Neuron (in vitro differentiated cells): ENCODE data around the gene CLPSL1.

Experiments
- H2AFZ ChIP-seq: one replicate; pipeline ENCODE4 v1.6.1; 2013; ENCODE audit warnings: low read depth, mild to moderate bottlenecking, inconsistent platforms, low read length, moderate library complexity
- H3K27me3 ChIP-seq: one replicate; pipeline ENCODE4 v1.6.1; 2013; ENCODE audit warnings: low read length; ENCODE audit not compliant: insufficient read depth
- H3K36me3 ChIP-seq: one replicate; pipeline ENCODE4 v1.6.1; 2013; ENCODE audit warnings: low read length; ENCODE audit not compliant: insufficient read depth
- H3K4me1 ChIP-seq: one replicate; pipeline ENCODE4 v1.6.1; 2013; ENCODE audit warnings: low read length; ENCODE audit not compliant: insufficient read depth
- H3K4me3 ChIP-seq: 2 replicates; pipeline ENCODE4 v1.5.1; 2013; ENCODE audit warnings: mild to moderate bottlenecking, low read length, moderate library complexity
- H3K9me3 ChIP-seq: one replicate; pipeline ENCODE4 v1.6.1; 2013; ENCODE audit warnings: low read length

CLPSL1 gene

GRCh38 chr6:35794536-35795452, 14.0 kb downstream of the CLPSL1 start:
- no peak overlapping the region for H3K4me3 ChIP-seq

DNA sequence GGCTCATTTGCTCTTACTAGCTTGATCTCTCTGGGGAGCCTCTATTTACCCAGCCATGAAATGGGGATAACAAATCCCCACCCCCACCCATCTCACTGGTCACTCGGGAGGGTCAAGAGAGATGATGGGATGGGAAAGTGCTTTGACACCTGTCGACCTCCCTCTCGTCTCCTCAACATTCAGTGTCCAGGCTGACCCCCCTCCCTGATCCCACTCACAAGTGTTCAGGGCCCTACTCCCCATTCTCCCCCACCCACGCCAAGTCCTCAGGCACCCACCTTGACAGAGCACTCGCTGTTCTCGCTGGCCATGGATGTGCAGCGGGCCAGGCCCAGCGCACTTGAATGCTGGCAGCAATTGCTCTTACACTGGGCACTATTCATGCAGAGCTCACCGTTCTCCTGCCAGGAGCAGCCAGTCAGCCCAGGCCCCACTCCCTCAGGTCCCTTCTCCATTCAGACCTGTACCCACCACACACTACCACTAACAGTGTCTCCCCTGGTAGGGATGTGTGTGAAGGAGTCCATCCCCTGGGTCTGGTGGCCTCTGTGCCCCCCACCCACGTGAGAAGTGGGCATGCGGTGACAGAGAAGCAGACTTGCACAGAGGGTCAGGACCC, 14.7 kb downstream of the CLPSL1 start:
- no peaks in the 10 kb centered on the region for H3K36me3 ChIP-seq
- H3K4me1 ChIP-seq = no peaks in the 10 kb centered on the region
- no peaks in the 10 kb centered on the region for H3K9me3 ChIP-seq
- H2AFZ ChIP-seq = no peak overlapping the region
- H3K4me3 ChIP-seq = no peak overlapping the region
- peaks cover 6% of the 10 kb centered on the region for H3K27me3 ChIP-seq

More at GRCh38 chr6:35794536-35795452, 14.0 kb downstream of the CLPSL1 start:
- H3K9me3 ChIP-seq = no peaks in the 10 kb centered on the region
- no peak overlapping the region for H2AFZ ChIP-seq
- H3K4me1 ChIP-seq = no peaks in the 10 kb centered on the region
- peaks cover 6% of the 10 kb centered on the region for H3K27me3 ChIP-seq
- H3K36me3 ChIP-seq = no peaks in the 10 kb centered on the region

- no peak overlapping the region for H2AFZ ChIP-seq
- H3K36me3 ChIP-seq = no peaks in the 10 kb centered on the region
- no peaks in the 10 kb centered on the region for H3K9me3 ChIP-seq
- H3K4me1 ChIP-seq = no peaks in the 10 kb centered on the region
- no peak overlapping the region for H3K4me3 ChIP-seq
- H3K27me3 ChIP-seq = peaks cover 6% of the 10 kb centered on the region
Observed at GRCh38 chr6:35796236-35796635, 15.4 kb downstream of the CLPSL1 start.

GRCh38 chr6:35797837-35798526, 17.2 kb downstream of the CLPSL1 start:
- no peaks in the 10 kb centered on the region for H3K9me3 ChIP-seq
- H3K27me3 ChIP-seq = peaks cover 6% of the 10 kb centered on the region
- H2AFZ ChIP-seq = no peak overlapping the region
- H3K4me1 ChIP-seq = no peaks in the 10 kb centered on the region
- no peaks in the 10 kb centered on the region for H3K36me3 ChIP-seq
- no peak overlapping the region for H3K4me3 ChIP-seq

- no peak overlapping the region for H3K4me3 ChIP-seq
- H3K36me3 ChIP-seq = no peaks in the 10 kb centered on the region
- H3K9me3 ChIP-seq = no peaks in the 10 kb centered on the region
- no peaks in the 10 kb centered on the region for H3K4me1 ChIP-seq
- no peak overlapping the region for H2AFZ ChIP-seq
- H3K27me3 ChIP-seq = peaks cover 6% of the 10 kb centered on the region
Observed at GRCh38 chr6:35798706-35799105, 17.9 kb downstream of the CLPSL1 start.

DNA sequence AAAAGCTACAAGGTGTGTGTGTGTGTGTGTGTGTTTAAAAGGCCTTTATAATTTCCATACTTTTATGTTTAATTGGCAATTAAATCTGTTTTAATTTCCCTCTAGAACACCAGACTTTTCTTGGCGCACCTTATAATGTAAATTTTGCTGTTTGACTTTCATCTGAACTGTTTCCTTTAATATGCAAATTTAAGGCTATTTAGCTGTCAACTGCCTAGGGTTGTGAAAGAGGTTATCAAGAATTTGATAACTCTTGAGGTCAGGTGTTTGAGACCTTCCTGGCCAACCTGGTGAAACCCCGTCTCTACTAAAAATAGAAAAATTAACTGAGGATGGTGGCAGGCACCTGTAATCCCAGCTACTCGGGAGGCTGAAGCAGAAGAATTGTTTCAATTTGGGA, 20.3 kb downstream of the CLPSL1 start:
- H3K36me3 ChIP-seq = no peaks in the 10 kb centered on the region
- peaks cover 6% of the 10 kb centered on the region for H3K27me3 ChIP-seq
- H2AFZ ChIP-seq = no peak overlapping the region
- no peaks in the 10 kb centered on the region for H3K9me3 ChIP-seq
- peaks cover 2% of the 10 kb centered on the region for H3K4me1 ChIP-seq
- no peak overlapping the region for H3K4me3 ChIP-seq

- Histone ChIP-seq H3K27me3 (no peaks in the 10 kb centered on the region), H2AFZ (no peak within 1 kb of the TSS), H3K9me3 (no peaks in the 10 kb centered on the region), H3K36me3 (no peaks in the 10 kb centered on the region), H3K4me3 (peak within 1 kb of the TSS; percentile 41), H3K4me1 (peaks cover 2% of the 10 kb centered on the region)
Observed at GRCh38 chr6:35804996-35805736, 24.3 kb downstream of the CLPSL1 start, which contains the start of gene LHFPL5. LHFPL5 (plus strand) TSS chr6:35805352; CDS start chr6:35805671, 319 bp downstream.

- Histone ChIP-seq H3K36me3 (no peaks in the 10 kb centered on the region), H3K4me1 (peaks cover 2% of the 10 kb centered on the region), H3K27me3 (no peaks in the 10 kb centered on the region), H3K4me3 (no peak overlapping the region), H2AFZ (no peak overlapping the region), H3K9me3 (no peaks in the 10 kb centered on the region)
Observed at GRCh38 chr6:35808688-35809087, 27.9 kb downstream of the CLPSL1 start.

- Histone ChIP-seq H2AFZ (no peak overlapping the region), H3K4me1 (peaks cover under 1% of the 10 kb centered on the region), H3K9me3 (no peaks in the 10 kb centered on the region), H3K36me3 (no peaks in the 10 kb centered on the region), H3K4me3 (no peak overlapping the region), H3K27me3 (no peaks in the 10 kb centered on the region)
Observed at GRCh38 chr6:35809809-35810208, 29.0 kb downstream of the CLPSL1 start.

DNA sequence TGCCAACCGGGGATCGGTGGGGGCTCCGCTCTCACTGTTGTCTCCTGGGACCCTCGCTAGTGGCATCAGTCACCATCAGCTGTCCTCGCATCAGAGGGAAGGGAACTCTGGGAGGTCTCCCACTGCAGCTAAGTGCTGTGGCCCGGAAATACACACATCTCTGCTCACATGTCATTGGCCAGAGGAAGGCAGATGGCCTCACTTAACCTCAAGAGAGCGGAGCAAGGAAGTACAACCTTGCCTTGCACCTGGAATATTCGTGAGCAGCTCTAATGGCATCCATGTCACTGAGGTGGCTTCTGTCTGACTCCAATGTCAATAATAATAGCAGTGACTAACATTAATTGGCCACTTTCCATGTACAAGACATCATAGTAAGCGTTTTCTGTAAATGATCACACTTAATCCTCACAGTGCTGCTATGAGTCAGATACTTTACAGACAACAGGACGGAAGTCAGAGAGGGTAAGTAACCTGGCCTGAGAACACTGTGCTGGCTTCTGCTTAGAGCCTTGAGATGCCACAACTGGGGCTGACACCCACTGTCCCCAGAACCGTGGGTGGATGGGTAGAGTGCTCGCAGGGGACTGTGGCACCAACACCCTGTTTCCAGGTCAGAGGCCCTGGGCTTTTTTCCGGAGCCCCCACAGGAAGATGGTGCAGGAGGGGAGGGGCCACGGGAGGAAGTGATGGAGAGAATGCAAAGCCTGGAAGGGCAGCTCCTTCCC, 30.3 kb downstream of the CLPSL1 start:
- Histone ChIP-seq H3K4me1 (no peaks in the 10 kb centered on the region), H3K27me3 (no peaks in the 10 kb centered on the region), H3K36me3 (no peaks in the 10 kb centered on the region), H3K9me3 (no peaks in the 10 kb centered on the region), H3K4me3 (no peak overlapping the region), H2AFZ (no peak overlapping the region)

- no peaks in the 10 kb centered on the region for H3K36me3 ChIP-seq
- no peak overlapping the region for H3K4me3 ChIP-seq
- no peaks in the 10 kb centered on the region for H3K27me3 ChIP-seq
- H2AFZ ChIP-seq = no peak overlapping the region
- H3K9me3 ChIP-seq = no peaks in the 10 kb centered on the region
- H3K4me1 ChIP-seq = no peaks in the 10 kb centered on the region
Observed at GRCh38 chr6:35811699-35811995, 30.8 kb downstream of the CLPSL1 start.

- Histone ChIP-seq H3K4me3 (no peak overlapping the region), H3K9me3 (no peaks in the 10 kb centered on the region), H3K4me1 (no peaks in the 10 kb centered on the region), H3K27me3 (no peaks in the 10 kb centered on the region), H2AFZ (no peak overlapping the region), H3K36me3 (no peaks in the 10 kb centered on the region)
Observed at GRCh38 chr6:35817515-35817914, 36.7 kb downstream of the CLPSL1 start.
